ENCODE results near the gene LRRC55.

DNA sequence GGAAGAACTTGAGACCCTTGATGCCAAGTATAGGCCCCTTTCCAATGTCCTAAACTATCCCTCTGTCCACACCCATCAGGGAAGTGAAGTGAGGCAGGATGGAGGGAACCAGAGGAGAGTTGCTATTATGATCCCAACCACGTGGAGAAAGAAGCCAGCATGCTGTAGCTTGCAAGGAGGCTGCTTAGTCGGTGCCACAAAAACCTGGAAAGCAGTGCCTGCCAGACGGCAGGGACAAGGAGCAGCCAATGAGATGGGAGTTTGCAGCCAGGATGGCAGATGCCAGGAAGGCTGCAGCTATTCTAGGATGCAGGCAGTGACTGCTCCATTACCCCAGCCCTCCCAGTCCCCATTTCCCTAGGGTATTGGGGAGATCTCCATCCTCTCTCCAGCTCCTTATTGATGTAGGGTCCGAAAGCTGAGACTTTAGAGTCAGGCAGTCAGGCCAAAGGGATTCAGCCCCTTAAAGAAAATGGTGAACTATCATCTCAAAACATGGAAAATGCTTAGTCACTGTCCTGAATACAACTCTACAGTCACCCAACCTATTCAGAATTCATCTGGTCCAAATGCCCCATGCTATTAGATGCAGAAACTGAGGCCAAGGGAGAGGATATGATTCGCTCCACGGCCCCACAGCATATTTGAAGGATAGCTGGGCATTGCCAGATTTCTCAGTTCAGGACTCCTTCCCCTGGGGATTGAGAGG, 18.4 kb upstream of the LRRC55 start:
- TF ChIP-seq ZNF623 (tag by site-specific recombination; IDR thresholded peaks at IDR 0.05), result no peak
- TF ChIP-seq, protein P1, sequence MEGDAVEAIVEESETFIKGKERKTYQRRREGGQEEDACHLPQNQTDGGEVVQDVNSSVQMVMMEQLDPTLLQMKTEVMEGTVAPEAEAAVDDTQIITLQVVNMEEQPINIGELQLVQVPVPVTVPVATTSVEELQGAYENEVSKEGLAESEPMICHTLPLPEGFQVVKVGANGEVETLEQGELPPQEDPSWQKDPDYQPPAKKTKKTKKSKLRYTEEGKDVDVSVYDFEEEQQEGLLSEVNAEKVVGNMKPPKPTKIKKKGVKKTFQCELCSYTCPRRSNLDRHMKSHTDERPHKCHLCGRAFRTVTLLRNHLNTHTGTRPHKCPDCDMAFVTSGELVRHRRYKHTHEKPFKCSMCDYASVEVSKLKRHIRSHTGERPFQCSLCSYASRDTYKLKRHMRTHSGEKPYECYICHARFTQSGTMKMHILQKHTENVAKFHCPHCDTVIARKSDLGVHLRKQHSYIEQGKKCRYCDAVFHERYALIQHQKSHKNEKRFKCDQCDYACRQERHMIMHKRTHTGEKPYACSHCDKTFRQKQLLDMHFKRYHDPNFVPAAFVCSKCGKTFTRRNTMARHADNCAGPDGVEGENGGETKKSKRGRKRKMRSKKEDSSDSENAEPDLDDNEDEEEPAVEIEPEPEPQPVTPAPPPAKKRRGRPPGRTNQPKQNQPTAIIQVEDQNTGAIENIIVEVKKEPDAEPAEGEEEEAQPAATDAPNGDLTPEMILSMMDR (tag by site-specific recombination; IDR thresholded peaks at IDR 0.05), result no peak
- TF ChIP-seq, protein P2, sequence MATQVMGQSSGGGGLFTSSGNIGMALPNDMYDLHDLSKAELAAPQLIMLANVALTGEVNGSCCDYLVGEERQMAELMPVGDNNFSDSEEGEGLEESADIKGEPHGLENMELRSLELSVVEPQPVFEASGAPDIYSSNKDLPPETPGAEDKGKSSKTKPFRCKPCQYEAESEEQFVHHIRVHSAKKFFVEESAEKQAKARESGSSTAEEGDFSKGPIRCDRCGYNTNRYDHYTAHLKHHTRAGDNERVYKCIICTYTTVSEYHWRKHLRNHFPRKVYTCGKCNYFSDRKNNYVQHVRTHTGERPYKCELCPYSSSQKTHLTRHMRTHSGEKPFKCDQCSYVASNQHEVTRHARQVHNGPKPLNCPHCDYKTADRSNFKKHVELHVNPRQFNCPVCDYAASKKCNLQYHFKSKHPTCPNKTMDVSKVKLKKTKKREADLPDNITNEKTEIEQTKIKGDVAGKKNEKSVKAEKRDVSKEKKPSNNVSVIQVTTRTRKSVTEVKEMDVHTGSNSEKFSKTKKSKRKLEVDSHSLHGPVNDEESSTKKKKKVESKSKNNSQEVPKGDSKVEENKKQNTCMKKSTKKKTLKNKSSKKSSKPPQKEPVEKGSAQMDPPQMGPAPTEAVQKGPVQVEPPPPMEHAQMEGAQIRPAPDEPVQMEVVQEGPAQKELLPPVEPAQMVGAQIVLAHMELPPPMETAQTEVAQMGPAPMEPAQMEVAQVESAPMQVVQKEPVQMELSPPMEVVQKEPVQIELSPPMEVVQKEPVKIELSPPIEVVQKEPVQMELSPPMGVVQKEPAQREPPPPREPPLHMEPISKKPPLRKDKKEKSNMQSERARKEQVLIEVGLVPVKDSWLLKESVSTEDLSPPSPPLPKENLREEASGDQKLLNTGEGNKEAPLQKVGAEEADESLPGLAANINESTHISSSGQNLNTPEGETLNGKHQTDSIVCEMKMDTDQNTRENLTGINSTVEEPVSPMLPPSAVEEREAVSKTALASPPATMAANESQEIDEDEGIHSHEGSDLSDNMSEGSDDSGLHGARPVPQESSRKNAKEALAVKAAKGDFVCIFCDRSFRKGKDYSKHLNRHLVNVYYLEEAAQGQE (tag by site-specific recombination; IDR thresholded peaks at IDR 0.05), result no peak
- no peak for TF ChIP-seq ZNF621 (tag by site-specific recombination; IDR thresholded peaks at IDR 0.05)
- TF ChIP-seq HOXA7 (CRISPR knock-in tag; IDR thresholded peaks at IDR 0.05; ENCODE audit: borderline replicate concordance), result no peak
- TF ChIP-seq ZNF335 (tag by site-specific recombination; conservative IDR thresholded peaks at IDR 0.05), result no peak
- TF ChIP-seq ZNF292 (tag by site-specific recombination; IDR thresholded peaks at IDR 0.05; ENCODE audit: borderline replicate concordance, low read depth), result no peak
- TF ChIP-seq ZNF280D (tag by site-specific recombination; IDR thresholded peaks at IDR 0.05), result no peak
- TF ChIP-seq ZNF274 (IDR thresholded peaks at IDR 0.05; ENCODE audit: low read length), result no peak
- no peak for TF ChIP-seq ZNF274 (tag by site-specific recombination; IDR thresholded peaks at IDR 0.05; ENCODE audit: borderline replicate concordance)
- TF ChIP-seq ZNF24 (tag by site-specific recombination; IDR thresholded peaks at IDR 0.05), result no peak
- no peak for TF ChIP-seq ZBTB7A (tag by site-specific recombination; IDR thresholded peaks at IDR 0.05; ENCODE audit: low read depth)
- TF ChIP-seq GLI4 (tag by site-specific recombination; IDR thresholded peaks at IDR 0.05), result no peak
- TF ChIP-seq, protein P3, sequence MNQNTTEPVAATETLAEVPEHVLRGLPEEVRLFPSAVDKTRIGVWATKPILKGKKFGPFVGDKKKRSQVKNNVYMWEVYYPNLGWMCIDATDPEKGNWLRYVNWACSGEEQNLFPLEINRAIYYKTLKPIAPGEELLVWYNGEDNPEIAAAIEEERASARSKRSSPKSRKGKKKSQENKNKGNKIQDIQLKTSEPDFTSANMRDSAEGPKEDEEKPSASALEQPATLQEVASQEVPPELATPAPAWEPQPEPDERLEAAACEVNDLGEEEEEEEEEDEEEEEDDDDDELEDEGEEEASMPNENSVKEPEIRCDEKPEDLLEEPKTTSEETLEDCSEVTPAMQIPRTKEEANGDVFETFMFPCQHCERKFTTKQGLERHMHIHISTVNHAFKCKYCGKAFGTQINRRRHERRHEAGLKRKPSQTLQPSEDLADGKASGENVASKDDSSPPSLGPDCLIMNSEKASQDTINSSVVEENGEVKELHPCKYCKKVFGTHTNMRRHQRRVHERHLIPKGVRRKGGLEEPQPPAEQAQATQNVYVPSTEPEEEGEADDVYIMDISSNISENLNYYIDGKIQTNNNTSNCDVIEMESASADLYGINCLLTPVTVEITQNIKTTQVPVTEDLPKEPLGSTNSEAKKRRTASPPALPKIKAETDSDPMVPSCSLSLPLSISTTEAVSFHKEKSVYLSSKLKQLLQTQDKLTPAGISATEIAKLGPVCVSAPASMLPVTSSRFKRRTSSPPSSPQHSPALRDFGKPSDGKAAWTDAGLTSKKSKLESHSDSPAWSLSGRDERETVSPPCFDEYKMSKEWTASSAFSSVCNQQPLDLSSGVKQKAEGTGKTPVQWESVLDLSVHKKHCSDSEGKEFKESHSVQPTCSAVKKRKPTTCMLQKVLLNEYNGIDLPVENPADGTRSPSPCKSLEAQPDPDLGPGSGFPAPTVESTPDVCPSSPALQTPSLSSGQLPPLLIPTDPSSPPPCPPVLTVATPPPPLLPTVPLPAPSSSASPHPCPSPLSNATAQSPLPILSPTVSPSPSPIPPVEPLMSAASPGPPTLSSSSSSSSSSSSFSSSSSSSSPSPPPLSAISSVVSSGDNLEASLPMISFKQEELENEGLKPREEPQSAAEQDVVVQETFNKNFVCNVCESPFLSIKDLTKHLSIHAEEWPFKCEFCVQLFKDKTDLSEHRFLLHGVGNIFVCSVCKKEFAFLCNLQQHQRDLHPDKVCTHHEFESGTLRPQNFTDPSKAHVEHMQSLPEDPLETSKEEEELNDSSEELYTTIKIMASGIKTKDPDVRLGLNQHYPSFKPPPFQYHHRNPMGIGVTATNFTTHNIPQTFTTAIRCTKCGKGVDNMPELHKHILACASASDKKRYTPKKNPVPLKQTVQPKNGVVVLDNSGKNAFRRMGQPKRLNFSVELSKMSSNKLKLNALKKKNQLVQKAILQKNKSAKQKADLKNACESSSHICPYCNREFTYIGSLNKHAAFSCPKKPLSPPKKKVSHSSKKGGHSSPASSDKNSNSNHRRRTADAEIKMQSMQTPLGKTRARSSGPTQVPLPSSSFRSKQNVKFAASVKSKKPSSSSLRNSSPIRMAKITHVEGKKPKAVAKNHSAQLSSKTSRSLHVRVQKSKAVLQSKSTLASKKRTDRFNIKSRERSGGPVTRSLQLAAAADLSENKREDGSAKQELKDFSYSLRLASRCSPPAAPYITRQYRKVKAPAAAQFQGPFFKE (tag by site-specific recombination; IDR thresholded peaks at IDR 0.05; ENCODE audit: borderline replicate concordance), result no peak
- no peak for TF ChIP-seq TRIM28 (IDR thresholded peaks at IDR 0.05; ENCODE audit: borderline replicate concordance, low read length)
